ENCODE data around the gene CALCOCO2. TPM values are rescaled to one million over a fixed set of nuclear protein-coding genes. Genes with fewer than 3 reads are reported as not detected.

The CALCOCO2 gene
- total and polyA plus RNA-seq, 2 of the 13 experiments (the other 11 are each of a cell fraction or from before 2014, with no cell fraction given), result 72.9 to 111 TPM

DNA sequence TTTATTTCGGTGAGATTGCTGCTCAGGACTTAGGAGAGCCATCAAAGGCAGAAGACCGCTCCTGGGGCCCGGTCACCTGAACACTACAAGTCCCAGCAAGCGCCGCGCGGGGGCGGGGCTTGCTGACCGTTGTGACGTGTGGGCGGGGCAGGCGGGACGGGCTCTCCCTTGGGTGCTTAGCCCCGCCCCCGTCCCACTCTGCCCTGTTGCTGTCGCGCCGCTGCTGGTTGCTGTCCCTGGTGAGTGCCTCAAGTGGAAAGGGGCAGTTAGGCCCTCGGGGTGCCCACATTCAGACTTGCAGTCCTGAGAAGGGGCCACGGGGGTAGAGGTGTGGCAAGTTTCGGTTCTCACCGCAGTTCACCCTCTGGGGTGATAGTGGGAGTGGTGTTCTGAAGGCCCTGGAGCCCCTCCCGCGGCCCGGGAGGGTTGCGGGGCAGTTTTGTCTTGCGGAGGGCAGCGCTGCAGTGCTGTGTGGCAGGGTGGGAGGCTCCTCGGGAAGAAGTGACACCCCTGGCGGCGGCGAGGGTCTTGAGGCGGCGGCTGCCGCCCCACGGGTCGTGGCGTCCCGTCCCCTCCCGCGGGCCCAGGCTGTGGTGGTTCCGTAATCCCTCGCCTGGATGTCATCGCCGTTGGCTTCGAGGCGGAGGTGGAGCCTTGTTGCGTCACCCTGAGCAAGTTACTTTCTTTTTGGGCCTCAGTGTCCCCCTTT, at the start of gene CALCOCO2 (continued):
- peak; percentile 81 for TF ChIP-seq RBM39 (IDR thresholded peaks at IDR 0.05; ENCODE audit: low read depth, low read length, poor library complexity, severe bottlenecking)
- TF ChIP-seq, protein P1, sequence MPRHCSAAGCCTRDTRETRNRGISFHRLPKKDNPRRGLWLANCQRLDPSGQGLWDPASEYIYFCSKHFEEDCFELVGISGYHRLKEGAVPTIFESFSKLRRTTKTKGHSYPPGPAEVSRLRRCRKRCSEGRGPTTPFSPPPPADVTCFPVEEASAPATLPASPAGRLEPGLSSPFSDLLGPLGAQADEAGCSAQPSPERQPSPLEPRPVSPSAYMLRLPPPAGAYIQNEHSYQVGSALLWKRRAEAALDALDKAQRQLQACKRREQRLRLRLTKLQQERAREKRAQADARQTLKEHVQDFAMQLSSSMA (CRISPR knock-in tag; IDR thresholded peaks at IDR 0.05), result no peak
- peak; percentile 87 for TF ChIP-seq CREM (IDR thresholded peaks at IDR 0.05)
- no peak for TF ChIP-seq CREM (CRISPR knock-in tag; IDR thresholded peaks at IDR 0.05)
- TF ChIP-seq ZNF550 (CRISPR knock-in tag; IDR thresholded peaks at IDR 0.05; ENCODE audit: borderline replicate concordance), result peak; percentile 83; the same call in 1 of the 2 replicates
- TF ChIP-seq ZNF451 (CRISPR knock-in tag; IDR thresholded peaks at IDR 0.05), result peak; percentile 70
- TF ChIP-seq TOPORS (CRISPR knock-in tag; IDR thresholded peaks at IDR 0.05), result 0 out of 2 replicates have a peak, but pooled peaks have one; percentile 58
- peak; percentile 93 for TF ChIP-seq SP4 (CRISPR knock-in tag; IDR thresholded peaks at IDR 0.05)
- TF ChIP-seq TGIF2 (CRISPR knock-in tag; IDR thresholded peaks at IDR 0.05), result peak; percentile 38
- TF ChIP-seq, protein P2, sequence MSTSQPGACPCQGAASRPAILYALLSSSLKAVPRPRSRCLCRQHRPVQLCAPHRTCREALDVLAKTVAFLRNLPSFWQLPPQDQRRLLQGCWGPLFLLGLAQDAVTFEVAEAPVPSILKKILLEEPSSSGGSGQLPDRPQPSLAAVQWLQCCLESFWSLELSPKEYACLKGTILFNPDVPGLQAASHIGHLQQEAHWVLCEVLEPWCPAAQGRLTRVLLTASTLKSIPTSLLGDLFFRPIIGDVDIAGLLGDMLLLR (CRISPR knock-in tag; IDR thresholded peaks at IDR 0.05), result peak; percentile 30; the same call in 1 of the 2 replicates
- no peak for TF ChIP-seq JUNB (CRISPR knock-in tag; IDR thresholded peaks at IDR 0.05; ENCODE audit: borderline replicate concordance)
- TF ChIP-seq ZNF605 (CRISPR knock-in tag; IDR thresholded peaks at IDR 0.05), result peak; percentile 16; the same call in 1 of the 2 replicates
- peak; percentile 80; the same call in 1 of the 2 replicates for TF ChIP-seq ZNF772 (CRISPR knock-in tag; IDR thresholded peaks at IDR 0.05)
- TF ChIP-seq ZSCAN31 (CRISPR knock-in tag; IDR thresholded peaks at IDR 0.05; ENCODE audit: low read depth), result peak; percentile 92
- TF ChIP-seq, protein P3, sequence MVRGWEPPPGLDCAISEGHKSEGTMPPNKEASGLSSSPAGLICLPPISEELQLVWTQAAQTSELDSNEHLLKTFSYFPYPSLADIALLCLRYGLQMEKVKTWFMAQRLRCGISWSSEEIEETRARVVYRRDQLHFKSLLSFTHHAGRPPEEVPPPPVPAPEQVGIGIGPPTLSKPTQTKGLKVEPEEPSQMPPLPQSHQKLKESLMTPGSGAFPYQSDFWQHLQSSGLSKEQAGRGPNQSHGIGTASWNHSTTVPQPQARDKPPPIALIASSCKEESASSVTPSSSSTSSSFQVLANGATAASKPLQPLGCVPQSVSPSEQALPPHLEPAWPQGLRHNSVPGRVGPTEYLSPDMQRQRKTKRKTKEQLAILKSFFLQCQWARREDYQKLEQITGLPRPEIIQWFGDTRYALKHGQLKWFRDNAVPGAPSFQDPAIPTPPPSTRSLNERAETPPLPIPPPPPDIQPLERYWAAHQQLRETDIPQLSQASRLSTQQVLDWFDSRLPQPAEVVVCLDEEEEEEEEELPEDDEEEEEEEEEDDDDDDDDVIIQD (CRISPR knock-in tag; IDR thresholded peaks at IDR 0.05; ENCODE audit: low read depth), result no peak
- TF ChIP-seq NCOA5 (CRISPR knock-in tag; IDR thresholded peaks at IDR 0.05), result 0 out of 2 replicates have a peak, but pooled peaks have one; percentile 47
- TF ChIP-seq, protein P4, sequence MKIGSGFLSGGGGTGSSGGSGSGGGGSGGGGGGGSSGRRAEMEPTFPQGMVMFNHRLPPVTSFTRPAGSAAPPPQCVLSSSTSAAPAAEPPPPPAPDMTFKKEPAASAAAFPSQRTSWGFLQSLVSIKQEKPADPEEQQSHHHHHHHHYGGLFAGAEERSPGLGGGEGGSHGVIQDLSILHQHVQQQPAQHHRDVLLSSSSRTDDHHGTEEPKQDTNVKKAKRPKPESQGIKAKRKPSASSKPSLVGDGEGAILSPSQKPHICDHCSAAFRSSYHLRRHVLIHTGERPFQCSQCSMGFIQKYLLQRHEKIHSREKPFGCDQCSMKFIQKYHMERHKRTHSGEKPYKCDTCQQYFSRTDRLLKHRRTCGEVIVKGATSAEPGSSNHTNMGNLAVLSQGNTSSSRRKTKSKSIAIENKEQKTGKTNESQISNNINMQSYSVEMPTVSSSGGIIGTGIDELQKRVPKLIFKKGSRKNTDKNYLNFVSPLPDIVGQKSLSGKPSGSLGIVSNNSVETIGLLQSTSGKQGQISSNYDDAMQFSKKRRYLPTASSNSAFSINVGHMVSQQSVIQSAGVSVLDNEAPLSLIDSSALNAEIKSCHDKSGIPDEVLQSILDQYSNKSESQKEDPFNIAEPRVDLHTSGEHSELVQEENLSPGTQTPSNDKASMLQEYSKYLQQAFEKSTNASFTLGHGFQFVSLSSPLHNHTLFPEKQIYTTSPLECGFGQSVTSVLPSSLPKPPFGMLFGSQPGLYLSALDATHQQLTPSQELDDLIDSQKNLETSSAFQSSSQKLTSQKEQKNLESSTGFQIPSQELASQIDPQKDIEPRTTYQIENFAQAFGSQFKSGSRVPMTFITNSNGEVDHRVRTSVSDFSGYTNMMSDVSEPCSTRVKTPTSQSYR (CRISPR knock-in tag; IDR thresholded peaks at IDR 0.05; ENCODE audit: borderline replicate concordance), result peak; percentile 19; the same call in 1 of the 2 replicates
- TF ChIP-seq ESRRA (CRISPR knock-in tag; IDR thresholded peaks at IDR 0.05; ENCODE audit: low read depth), result 0 out of 2 replicates have a peak, but pooled peaks have one; percentile 10
- peak; percentile 53; the same call in 1 of the 2 replicates for TF ChIP-seq PHF20 (CRISPR knock-in tag; IDR thresholded peaks at IDR 0.05)
- TF ChIP-seq ETV6 (CRISPR knock-in tag; conservative IDR thresholded peaks at IDR 0.05), result no peak
- no peak for TF ChIP-seq ATAD3A (CRISPR knock-in tag; IDR thresholded peaks at IDR 0.05)
- peak; percentile 73 for TF ChIP-seq ZSCAN21 (CRISPR knock-in tag; IDR thresholded peaks at IDR 0.05; ENCODE audit: borderline replicate concordance)
- TF ChIP-seq, protein P5, sequence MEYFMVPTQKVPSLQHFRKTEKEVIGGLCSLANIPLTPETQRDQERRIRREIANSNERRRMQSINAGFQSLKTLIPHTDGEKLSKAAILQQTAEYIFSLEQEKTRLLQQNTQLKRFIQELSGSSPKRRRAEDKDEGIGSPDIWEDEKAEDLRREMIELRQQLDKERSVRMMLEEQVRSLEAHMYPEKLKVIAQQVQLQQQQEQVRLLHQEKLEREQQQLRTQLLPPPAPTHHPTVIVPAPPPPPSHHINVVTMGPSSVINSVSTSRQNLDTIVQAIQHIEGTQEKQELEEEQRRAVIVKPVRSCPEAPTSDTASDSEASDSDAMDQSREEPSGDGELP (IDR thresholded peaks at IDR 0.05; ENCODE audit: borderline replicate concordance, low read depth), result peak; percentile 65; the same call in 1 of the 2 replicates
